Breast epithelium (tissue), 4 donors: ENCODE measurements around the gene CLMN. TPM values are rescaled to one million over a fixed set of nuclear protein-coding genes. Genes with fewer than 3 reads are reported as not detected.

Experiments used
- DNase-seq, 2 donors: peaks; one replicate each; pipeline ENCODE4 v3.0.0-alpha.2; 2019; ENCODE audit warnings: low spot score in 2 of 2
- H3K27ac ChIP-seq, 2 donors: fragments of 200-600 bp; sonication (generic) in 1 of 2; one replicate each; pipeline ENCODE4 v1.5.1; 2016 to 2019; ENCODE audit warnings: mild to moderate bottlenecking in 1 of 2
- H3K27me3 ChIP-seq, 2 donors: fragments of 200-600 bp; sonication (generic) in 1 of 2; one replicate each; pipeline versions ENCODE4 v1.5.1 to v1.6.0; 2017 to 2019; ENCODE audit warnings: control low read depth in 1 of 2, mild to moderate bottlenecking in 1 of 2
- H3K36me3 ChIP-seq: fragments of 200-600 bp; one replicate; pipeline ENCODE4 v1.5.1; 2019
- H3K4me1 ChIP-seq, 2 donors: fragments of 200-600 bp; sonication (generic); one replicate each; pipeline ENCODE4 v1.5.1; 2016 to 2019; ENCODE audit warnings: control low read depth in 1 of 2
- H3K4me3 ChIP-seq, 3 donors: fragments of 200-600 bp; sonication (generic); 1 replicate in 2 of 3; 2 replicates in 1 of 3; pipeline ENCODE4 v1.5.1; 2016 to 2019; ENCODE audit warnings: mild to moderate bottlenecking in 3 of 3, moderate library complexity in 2 of 3
- H3K9me3 ChIP-seq, 2 donors: fragments of 200-600 bp; sonication (generic) in 1 of 2; one replicate each; pipeline ENCODE4 v1.5.1; 2016 to 2019; ENCODE audit warnings: control low read depth in 1 of 2
- POLR2A ChIP-seq: fragments of 450-650 bp; IDR thresholded peaks from one replicate; pipeline ENCODE4 v1.6.1; 2016; ENCODE audit warnings: antibody characterized with exemption, mild to moderate bottlenecking, moderate library complexity
- POLR2AphosphoS5 ChIP-seq, 3 donors: sonication (generic); formaldehyde crosslinking; IDR thresholded peaks; one replicate each; pipeline ENCODE4 v1.6.1; 2017; ENCODE audit warnings: antibody characterized with exemption in 3 of 3
- intact Hi-C: fragments of 100-400 bp; cut with DNase I; formaldehyde crosslinking; loops from one replicate; pipeline ENCODE4 v1.15.1; 2023; ENCODE audit warnings: low total_unique reads
- total RNA-seq, 3 donors: library from RNA; depleted of rRNA; stranded (reverse); fragments of >200 nt; gene quantifications; one replicate each; pipeline ENCODE4 v1.1.0, GENCODE V29; 2016
- TF ChIP-seq, protein P1 (sequence below), 3 donors: fragments of 450-650 bp; IDR thresholded peaks; one replicate each; pipeline ENCODE4 v1.5.1; 2016 to 2017; ENCODE audit warnings: antibody characterized with exemption in 3 of 3, mild to moderate bottlenecking in 3 of 3, moderate library complexity in 3 of 3

CLMN gene
- total RNA-seq, 3 donors from 2014 or later, result 23.7 to 73.6 (median 48.5) TPM

- no peaks in the 10 kb centered on the region for H3K27me3 ChIP-seq
- H3K27ac ChIP-seq, result peak overlapping the region in 1 of 2 donors; percentile 54
- DNase-seq, result no peak
- peaks cover 5 to 7% of the 10 kb centered on the region in 2 donors for H3K4me1 ChIP-seq
- no peaks in the 10 kb centered on the region for H3K9me3 ChIP-seq
- TF ChIP-seq POLR2A (no peak), POLR2AphosphoS5 (IDR thresholded peaks at IDR 0.05) (no peak)
- TF ChIP-seq, protein P1, sequence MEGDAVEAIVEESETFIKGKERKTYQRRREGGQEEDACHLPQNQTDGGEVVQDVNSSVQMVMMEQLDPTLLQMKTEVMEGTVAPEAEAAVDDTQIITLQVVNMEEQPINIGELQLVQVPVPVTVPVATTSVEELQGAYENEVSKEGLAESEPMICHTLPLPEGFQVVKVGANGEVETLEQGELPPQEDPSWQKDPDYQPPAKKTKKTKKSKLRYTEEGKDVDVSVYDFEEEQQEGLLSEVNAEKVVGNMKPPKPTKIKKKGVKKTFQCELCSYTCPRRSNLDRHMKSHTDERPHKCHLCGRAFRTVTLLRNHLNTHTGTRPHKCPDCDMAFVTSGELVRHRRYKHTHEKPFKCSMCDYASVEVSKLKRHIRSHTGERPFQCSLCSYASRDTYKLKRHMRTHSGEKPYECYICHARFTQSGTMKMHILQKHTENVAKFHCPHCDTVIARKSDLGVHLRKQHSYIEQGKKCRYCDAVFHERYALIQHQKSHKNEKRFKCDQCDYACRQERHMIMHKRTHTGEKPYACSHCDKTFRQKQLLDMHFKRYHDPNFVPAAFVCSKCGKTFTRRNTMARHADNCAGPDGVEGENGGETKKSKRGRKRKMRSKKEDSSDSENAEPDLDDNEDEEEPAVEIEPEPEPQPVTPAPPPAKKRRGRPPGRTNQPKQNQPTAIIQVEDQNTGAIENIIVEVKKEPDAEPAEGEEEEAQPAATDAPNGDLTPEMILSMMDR (IDR thresholded peaks at IDR 0.05), result no peak
- H3K4me3 ChIP-seq, result no peak overlapping the region
- no peaks in the 10 kb centered on the region for H3K36me3 ChIP-seq
- intact Hi-C loops, result no loop called here
These were observed 25.4 kb downstream of the CLMN start for GRCh38 chr14:95294320-95294719.

DNA sequence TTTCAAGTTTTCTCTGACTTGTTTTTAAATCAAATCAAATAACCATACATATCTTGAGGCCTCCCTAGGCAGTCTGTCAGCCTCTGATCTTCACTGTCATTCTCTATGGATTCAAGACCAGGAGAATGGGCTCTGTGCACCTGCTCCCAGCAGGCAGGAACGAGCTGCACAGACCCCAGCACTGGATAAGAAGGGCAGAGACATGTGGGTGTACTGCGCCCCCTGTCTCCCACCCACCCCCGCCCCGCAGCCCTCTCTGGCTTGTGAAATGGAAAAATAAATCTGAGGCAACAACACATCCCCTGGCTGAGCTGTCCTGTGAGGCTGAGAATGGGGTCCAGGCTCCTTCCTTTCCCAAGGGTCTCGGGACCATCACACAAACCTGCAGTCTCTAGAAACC is 26.3 kb downstream of the CLMN start:
- TF ChIP-seq POLR2A (no peak), POLR2AphosphoS5 (IDR thresholded peaks at IDR 0.05) (no peak)
- TF ChIP-seq, protein P1 (IDR thresholded peaks at IDR 0.05), result no peak
- no peaks in the 10 kb centered on the region for H3K9me3 ChIP-seq
- no peaks in the 10 kb centered on the region for H3K27me3 ChIP-seq
- intact Hi-C loops, result no loop called here
- no peak for DNase-seq
- H3K4me1 ChIP-seq, result peaks cover 5 to 7% of the 10 kb centered on the region in 2 donors
- no peak overlapping the region for H3K4me3 ChIP-seq
- no peaks in the 10 kb centered on the region for H3K36me3 ChIP-seq
- peak overlapping the region; percentile 21 to 29 for H3K27ac ChIP-seq

- DNase-seq, result no peak
- Histone ChIP-seq H3K9me3 (no peaks in the 10 kb centered on the region), H3K4me3 (no peak overlapping the region), H3K27me3 (no peaks in the 10 kb centered on the region), H3K4me1 (peaks cover 5 to 7% of the 10 kb centered on the region in 2 donors), H3K36me3 (no peaks in the 10 kb centered on the region), H3K27ac (peak overlapping the region; percentile 39 to 88)
- intact Hi-C loops, result no loop called here
- TF ChIP-seq POLR2A, result no peak
- no peak for TF ChIP-seq POLR2AphosphoS5 (IDR thresholded peaks at IDR 0.05)
- TF ChIP-seq, protein P1 (IDR thresholded peaks at IDR 0.05), result no peak
These were observed 26.9 kb downstream of the CLMN start for GRCh38 chr14:95292660-95293425.

- Histone ChIP-seq H3K9me3 (no peaks in the 10 kb centered on the region), H3K27me3 (no peaks in the 10 kb centered on the region), H3K36me3 (no peaks in the 10 kb centered on the region), H3K4me1 (peaks cover 5 to 7% of the 10 kb centered on the region in 2 donors), H3K4me3 (no peak overlapping the region), H3K27ac (peak overlapping the region; percentile 88 to 90)
- peak; percentile 70 to 71 for DNase-seq
- intact Hi-C loops, result no loop called here
- TF ChIP-seq POLR2A (no peak), POLR2AphosphoS5 (IDR thresholded peaks at IDR 0.05) (peak; percentile 49 to 59 (median 51))
These were observed 27.7 kb downstream of the CLMN start for GRCh38 chr14:95291859-95292542.

GRCh38 chr14:95290871-95291431 is 28.8 kb downstream of the CLMN start:
- Histone ChIP-seq H3K4me3 (peak overlapping the region in 1 of 3 donors; percentile 15), H3K9me3 (no peaks in the 10 kb centered on the region), H3K27me3 (no peaks in the 10 kb centered on the region), H3K27ac (peak overlapping the region; percentile 88 to 90), H3K4me1 (peaks cover 5 to 7% of the 10 kb centered on the region in 2 donors), H3K36me3 (no peaks in the 10 kb centered on the region)
- peak; percentile 85 to 93 for DNase-seq
- intact Hi-C loops, result no loop called here
- TF ChIP-seq POLR2A (no peak), POLR2AphosphoS5 (IDR thresholded peaks at IDR 0.05) (peak in 1 of 3 donors; percentile 65)
- TF ChIP-seq, protein P1 (IDR thresholded peaks at IDR 0.05), result no peak
